ENCODE results near the gene ATP11A.
"Not testable (repeated sequence)": the region's sequence is repeated elsewhere in the genome, so short reads cannot be mapped to it uniquely, and the experiment has no call there.

Gene ATP11A

GRCh38 chr13:112791663-112792440, 102.0 kb downstream of the ATP11A start:
- DNase-seq (ENCODE audit: low read depth in 2 of 2, low spot score in 1 of 2) = no peak

GRCh38 chr13:112792511-112792910, 102.7 kb downstream of the ATP11A start:
- DNase-seq (ENCODE audit: low read depth in 2 of 2, low spot score in 1 of 2) = no peak

- no peak for DNase-seq (ENCODE audit: low read depth in 2 of 2, low spot score in 1 of 2)
Observed at GRCh38 chr13:112793545-112794445, 104.0 kb downstream of the ATP11A start.

GRCh38 chr13:112795277-112795676, 105.4 kb downstream of the ATP11A start:
- no peak for DNase-seq (ENCODE audit: low read depth in 2 of 2, low spot score in 1 of 2)

- no peak for DNase-seq (ENCODE audit: low read depth in 2 of 2, low spot score in 1 of 2)
Observed at GRCh38 chr13:112796190-112796915, 106.5 kb downstream of the ATP11A start.

- DNase-seq (ENCODE audit: low read depth in 2 of 2, low spot score in 1 of 2) = no peak
Observed at GRCh38 chr13:112799394-112799793, 109.6 kb downstream of the ATP11A start.

GRCh38 chr13:112800057-112800456, 110.2 kb downstream of the ATP11A start:
- no peak for DNase-seq (ENCODE audit: low read depth in 2 of 2, low spot score in 1 of 2)

- not testable (repeated sequence) for DNase-seq (ENCODE audit: low read depth in 2 of 2, low spot score in 1 of 2)
Observed at GRCh38 chr13:112800807-112801206, 111.0 kb downstream of the ATP11A start.

GRCh38 chr13:112802802-112803195, 113.0 kb downstream of the ATP11A start:
- no peak for DNase-seq (ENCODE audit: low read depth in 2 of 2, low spot score in 1 of 2)

GRCh38 chr13:112803422-112803821, 113.6 kb downstream of the ATP11A start:
- no peak for DNase-seq (ENCODE audit: low read depth in 2 of 2, low spot score in 1 of 2)

GRCh38 chr13:112804374-112804773, 114.5 kb downstream of the ATP11A start:
- no peak for DNase-seq (ENCODE audit: low read depth in 2 of 2, low spot score in 1 of 2)

- DNase-seq (ENCODE audit: low read depth in 2 of 2, low spot score in 1 of 2) = no peak
Observed at GRCh38 chr13:112806739-112807652, 117.2 kb downstream of the ATP11A start.

- no peak for DNase-seq (ENCODE audit: low read depth in 2 of 2, low spot score in 1 of 2)
Observed at GRCh38 chr13:112807653-112808376, 118.0 kb downstream of the ATP11A start.

GRCh38 chr13:112808377-112809140, 118.7 kb downstream of the ATP11A start:
- DNase-seq (ENCODE audit: low read depth in 2 of 2, low spot score in 1 of 2) = no peak

- DNase-seq (ENCODE audit: low read depth in 2 of 2, low spot score in 1 of 2) = no peak
Observed at GRCh38 chr13:112809332-112810315, 119.8 kb downstream of the ATP11A start.

- DNase-seq (ENCODE audit: low read depth in 2 of 2, low spot score in 1 of 2) = no peak
Observed at GRCh38 chr13:112810608-112811007, 120.8 kb downstream of the ATP11A start.

- no peak for DNase-seq (ENCODE audit: low read depth in 2 of 2, low spot score in 1 of 2)
Observed at GRCh38 chr13:112812306-112813055, 122.6 kb downstream of the ATP11A start.

Measured in stimulated activated CD8-positive, alpha-beta memory T cell treated with anti-CD3 and anti-CD28 coated beads, Interleukin-4, amount 100 ng/mL, for 1 hour (primary cell).